Upper lobe of left lung (tissue), 6 donors: Measurements from ENCODE around the gene UBE2U. TPM values are rescaled to one million over a fixed set of nuclear protein-coding genes. Genes with fewer than 3 reads are reported as not detected.

Source experiments
- ATAC-seq, 2 donors: fragments of 200-7000 bp; cut with Tn5 transposase; one replicate each; pipeline ENCODE4 v1.9.1; 2022; ENCODE audit warnings: mild to moderate bottlenecking in 2 of 2, moderate library complexity in 2 of 2; ENCODE audit not compliant: low FRiP score in 2 of 2
- DNase-seq, 2 donors: peaks; one replicate each; pipeline ENCODE4 v3.0.0-alpha.2; 2019 to 2020
- H3K27ac ChIP-seq, 4 donors: fragments of 200-600 bp; sonication (generic); one replicate each; pipeline ENCODE4 v1.5.1; 2016 to 2019
- H3K27me3 ChIP-seq, 4 donors: fragments of 200-600 bp; sonication (generic); one replicate each; pipeline ENCODE4 v1.5.1; 2017 to 2019
- H3K36me3 ChIP-seq, 4 donors: fragments of 200-600 bp; sonication (generic); one replicate each; pipeline ENCODE4 v1.5.1; 2016 to 2019
- H3K4me1 ChIP-seq, 4 donors: fragments of 200-600 bp; sonication (generic); one replicate each; pipeline ENCODE4 v1.5.1; 2018 to 2019
- H3K4me3 ChIP-seq, 4 donors: fragments of 200-600 bp; sonication (generic); one replicate each; pipeline ENCODE4 v1.5.1; 2017 to 2019; ENCODE audit warnings: mild to moderate bottlenecking in 2 of 4, moderate library complexity in 1 of 4
- H3K9me3 ChIP-seq, 4 donors: fragments of 200-600 bp; sonication (generic); one replicate each; pipeline ENCODE4 v1.5.1; 2018 to 2019
- CTCF ChIP-seq, 6 experiments: fragments of 450-650 bp in 4 of 6; fragments of 200-600 bp in 2 of 6; sonication (generic) in 2 of 6; IDR thresholded peaks; one replicate each; pipeline ENCODE4 v1.5.1; 2016 to 2019; ENCODE audit warnings: antibody characterized with exemption in 6 of 6
- EP300 ChIP-seq, 4 donors: sonication (generic); formaldehyde crosslinking; IDR thresholded peaks; one replicate each; pipeline ENCODE4 v1.5.1; 2017; ENCODE audit warnings: antibody characterized with exemption in 4 of 4, control low read depth in 2 of 4
- POLR2A ChIP-seq, 4 donors: fragments of 450-650 bp; IDR thresholded peaks; one replicate each; pipeline ENCODE4 v1.5.1; 2016 to 2017; ENCODE audit warnings: antibody characterized with exemption in 4 of 4, mild to moderate bottlenecking in 2 of 4
- POLR2AphosphoS5 ChIP-seq, 2 donors: sonication (generic); formaldehyde crosslinking; IDR thresholded peaks; one replicate each; pipeline ENCODE4 v1.5.1; 2017; ENCODE audit warnings: antibody characterized with exemption in 2 of 2
- WGBS, 2 donors: methylation state at CpG; one replicate each; pipeline ENCODE4 v1.1.5; 2017 to 2018; 5-methylcytosine and 5-hydroxymethylcytosine counted together
- total RNA-seq, 6 donors: library from RNA; depleted of rRNA in 4 of 6; stranded (reverse); fragments of >200 nt in 4 of 6; gene quantifications; one replicate each; pipeline versions ENCODE4 v1.1.0 to v1.2.1, GENCODE V29; 2016 to 2021
- donor health status: DM: no; HTN: no; CAD: no; lungs with moderate emphysema.
- donor health status: DM: no; HTN: yes; CAD: no; lungs with severe emphysema.

The UBE2U gene
- total RNA-seq = under 1 TPM in 1 of 6 donors, not detected in 5; 0.34 TPM

GRCh38 chr1:64203420-64203819 is at the start of gene UBE2U:
UBE2U (plus strand) TSS chr1:64203623; CDS start chr1:64204051, 428 bp downstream.
- no peaks in the 10 kb centered on the region for H3K27me3 ChIP-seq
- DNase-seq (peak in 1 of 2 donors; percentile 67), ATAC-seq (no peak)
- no peaks in the 10 kb centered on the region for H3K4me1 ChIP-seq
- no peaks in the 10 kb centered on the region for H3K36me3 ChIP-seq
- 91 to 95% methylated on average over 23 of the region's 23 CpGs for WGBS, 2 donors
- no peaks in the 10 kb centered on the region for H3K9me3 ChIP-seq
- H3K27ac ChIP-seq = no peak within 1 kb of the TSS
- H3K4me3 ChIP-seq = no peak within 1 kb of the TSS
- TF ChIP-seq EP300 (IDR thresholded peaks at IDR 0.05) (no peak), POLR2A (IDR thresholded peaks at IDR 0.05) (no peak), POLR2AphosphoS5 (IDR thresholded peaks at IDR 0.05) (no peak)

- TF ChIP-seq POLR2A (IDR thresholded peaks at IDR 0.05) (no peak), EP300 (IDR thresholded peaks at IDR 0.05) (no peak)
- Histone ChIP-seq H3K4me3 (no peak overlapping the region), H3K4me1 (no peaks in the 10 kb centered on the region), H3K36me3 (no peaks in the 10 kb centered on the region), H3K9me3 (no peaks in the 10 kb centered on the region), H3K27me3 (no peaks in the 10 kb centered on the region), H3K27ac (no peak overlapping the region)
- 55 to 60% methylated on average over 1 of the region's 1 CpG for WGBS, 2 donors
- ATAC-seq = no peak
- no peak for DNase-seq
Measured at GRCh38 chr1:64155278-64155677, 48.1 kb upstream of the UBE2U start.

GRCh38 chr1:64161357-64161941 is 42.0 kb upstream of the UBE2U start:
- H3K36me3 ChIP-seq = no peaks in the 10 kb centered on the region
- H3K27me3 ChIP-seq = no peaks in the 10 kb centered on the region
- ATAC-seq (peak; percentile 68), DNase-seq (no peak)
- H3K4me3 ChIP-seq = no peak overlapping the region
- TF ChIP-seq EP300 (IDR thresholded peaks at IDR 0.05) = no peak
- no peak for TF ChIP-seq POLR2AphosphoS5 (IDR thresholded peaks at IDR 0.05)
- TF ChIP-seq CTCF (IDR thresholded peaks at IDR 0.05) = no peak
- TF ChIP-seq POLR2A (IDR thresholded peaks at IDR 0.05) = no peak
- WGBS, 2 donors = 25 to 35% methylated on average over 1 of the region's 1 CpG
- H3K4me1 ChIP-seq = peaks cover 5 to 15% (median 12%) of the 10 kb centered on the region in 4 donors
- peak overlapping the region in 1 of 4 donors; percentile 28 for H3K27ac ChIP-seq
- no peaks in the 10 kb centered on the region for H3K9me3 ChIP-seq

GRCh38 chr1:64162151-64162550 is 41.3 kb upstream of the UBE2U start:
- no peaks in the 10 kb centered on the region for H3K9me3 ChIP-seq
- no peaks in the 10 kb centered on the region for H3K27me3 ChIP-seq
- TF ChIP-seq POLR2AphosphoS5 (IDR thresholded peaks at IDR 0.05) (no peak), CTCF (IDR thresholded peaks at IDR 0.05) (no peak), POLR2A (IDR thresholded peaks at IDR 0.05) (no peak), EP300 (IDR thresholded peaks at IDR 0.05) (no peak)
- no peak overlapping the region for H3K4me3 ChIP-seq
- WGBS, 2 donors = 64 to 82% methylated on average over 6 of the region's 6 CpGs
- DNase-seq (no peak), ATAC-seq (no peak)
- H3K27ac ChIP-seq = peak overlapping the region in 1 of 4 donors; percentile 28
- no peaks in the 10 kb centered on the region for H3K36me3 ChIP-seq
- H3K4me1 ChIP-seq = peaks cover 5 to 15% (median 12%) of the 10 kb centered on the region in 4 donors

GRCh38 chr1:64162804-64163203 is 40.6 kb upstream of the UBE2U start:
- H3K27ac ChIP-seq = no peak overlapping the region
- ATAC-seq (no peak), DNase-seq (no peak)
- TF ChIP-seq POLR2A (IDR thresholded peaks at IDR 0.05) = no peak
- no peak for TF ChIP-seq POLR2AphosphoS5 (IDR thresholded peaks at IDR 0.05)
- H3K36me3 ChIP-seq = no peaks in the 10 kb centered on the region
- peaks cover 5 to 15% (median 12%) of the 10 kb centered on the region in 4 donors for H3K4me1 ChIP-seq
- 83 to 100% methylated on average over 1 of the region's 1 CpG for WGBS, 2 donors
- H3K4me3 ChIP-seq = no peak overlapping the region
- H3K9me3 ChIP-seq = no peaks in the 10 kb centered on the region
- H3K27me3 ChIP-seq = no peaks in the 10 kb centered on the region

- H3K9me3 ChIP-seq = no peaks in the 10 kb centered on the region
- no peak overlapping the region for H3K4me3 ChIP-seq
- H3K4me1 ChIP-seq = peaks cover 5 to 15% (median 12%) of the 10 kb centered on the region in 4 donors
- no peaks in the 10 kb centered on the region for H3K36me3 ChIP-seq
- DNase-seq = no peak
- H3K27ac ChIP-seq = no peak overlapping the region
- no peak for TF ChIP-seq POLR2AphosphoS5 (IDR thresholded peaks at IDR 0.05)
- TF ChIP-seq CTCF (IDR thresholded peaks at IDR 0.05) = no peak
- no peak for TF ChIP-seq POLR2A (IDR thresholded peaks at IDR 0.05)
- TF ChIP-seq EP300 (IDR thresholded peaks at IDR 0.05) = no peak
- peak in 1 of 2 donors; percentile 42 for ATAC-seq
- WGBS, 2 donors = 80 to 90% methylated on average over 4 of the region's 4 CpGs
- no peaks in the 10 kb centered on the region for H3K27me3 ChIP-seq
Measured at GRCh38 chr1:64163431-64163830, 40.0 kb upstream of the UBE2U start.
